GM12878 (cell line): ENCODE data around the gene HIBCH. TPM values are rescaled to one million over a fixed set of nuclear protein-coding genes. Genes with fewer than 3 reads are reported as not detected.

ENCODE experiments used
- ATAC-seq: fragments of 200-7000 bp; cut with Tn5 transposase; 3 replicates; pipeline ENCODE4 v1.9.1; 2020; ENCODE audit warnings: mild to moderate bottlenecking, moderate library complexity
- BruUV-seq: library from RNA; stranded (reverse); fragments of 400-500 nt; replicated peaks from 2 replicates; lab custom pipeline; 2021; lab: Mats Ljungman, UMichigan
- CTCF ChIA-PET: fragments of 300-600 bp; sonication (Branson Sonifier 250); formaldehyde crosslinking; extraction: SDS; loops from one replicate; lab custom pipeline; 2021; ENCODE audit warnings: inconsistent platforms; lab: Yijun Ruan, JAX
- POLR2A ChIA-PET: fragments of 350-600 bp; formaldehyde crosslinking; extraction: SDS; loops from one replicate; lab custom pipeline; 2021; ENCODE audit warnings: inconsistent platforms; lab: Charles Lee
- RAD21 ChIA-PET: fragments of 300-600 bp; sonication (Branson Sonifier 250); formaldehyde crosslinking; loops from one replicate; lab custom pipeline; 2023; ENCODE audit warnings: antibody characterized with exemption; ENCODE audit not compliant: unreplicated experiment; lab: Charles Lee
- SMC1A ChIA-PET: fragments of 300-600 bp; sonication (Branson Sonifier 250); formaldehyde crosslinking; loops from one replicate; lab custom pipeline; 2023; ENCODE audit not compliant: unreplicated experiment, uncharacterized antibody; lab: Charles Lee
- DNase-seq: peaks from one replicate; pipeline ENCODE4 v3.0.0-alpha.2; 2011; ENCODE audit warnings: low read depth, low spot score
- FAIRE-seq: peaks from 3 replicates; lab custom pipeline; 2011; peaks lifted over from hg19 to GRCh38; lab: Jason Lieb, UNC
- H2AFZ ChIP-seq: 2 replicates; pipeline ENCODE4 v1.6.0; 2011; ENCODE audit warnings: low read depth, low read length, control low read depth; ENCODE audit not compliant: control insufficient read depth
- H3K27ac ChIP-seq: 2 replicates; pipeline ENCODE4 v1.5.1; 2011; ENCODE audit warnings: control low read depth; ENCODE audit not compliant: control insufficient read depth, insufficient read depth
- H3K27me3 ChIP-seq, 2 experiments: replicated peaks in 1 of 2; 2 replicates each; pipeline versions ENCODE4 v1.6.0 to v1.6.1; 2011; ENCODE audit warnings: low read length in 1 of 2; ENCODE audit not compliant: control insufficient read depth in 2 of 2, insufficient read depth in 2 of 2
- H3K36me3 ChIP-seq, 2 experiments: 2 replicates each; pipeline ENCODE4 v1.5.1; 2011; ENCODE audit warnings: low read length in 1 of 2; ENCODE audit not compliant: control insufficient read depth in 2 of 2, insufficient read depth in 2 of 2
- H3K4me1 ChIP-seq: 2 replicates; pipeline ENCODE4 v1.6.1; 2011; ENCODE audit warnings: mild to moderate bottlenecking, low read length, moderate library complexity, mixed read lengths; ENCODE audit not compliant: control insufficient read depth, insufficient read depth
- H3K4me2 ChIP-seq: 2 replicates; pipeline ENCODE4 v1.6.0; 2011; ENCODE audit warnings: control low read depth; ENCODE audit not compliant: control insufficient read depth, insufficient read depth
- H3K4me3 ChIP-seq: fragments of 200-600 bp; sonication (generic); 2 replicates; pipeline ENCODE4 v1.5.1; 2016
- H3K79me2 ChIP-seq: 2 replicates; pipeline ENCODE4 v1.6.0; 2011; ENCODE audit warnings: low read length; ENCODE audit not compliant: control insufficient read depth, insufficient read depth
- H3K9ac ChIP-seq: 2 replicates; pipeline ENCODE4 v1.8.0; 2011; ENCODE audit warnings: low read length, control low read depth, mixed read lengths; ENCODE audit not compliant: control insufficient read depth, insufficient read depth
- H3K9me3 ChIP-seq: replicated peaks from 3 replicates; pipeline ENCODE4 v1.5.1; 2011; ENCODE audit warnings: mild to moderate bottlenecking, low read length; ENCODE audit not compliant: control insufficient read depth, insufficient read depth
- H4K20me1 ChIP-seq: 2 replicates; pipeline ENCODE4 v1.6.0; 2011; ENCODE audit not compliant: control insufficient read depth, insufficient read depth
- BCL11A ChIP-seq: IDR thresholded peaks from 2 replicates; pipeline ENCODE4 v1.6.1; 2011; ENCODE audit warnings: low read depth, low read length
- BHLHE40 ChIP-seq, 2 experiments: fragments of 450-650 bp in 1 of 2; IDR thresholded peaks; 2 replicates each; pipeline ENCODE4 v1.6.1; 2011 to 2017; ENCODE audit warnings: low read depth in 2 of 2, borderline replicate concordance in 1 of 2, improper control_type of control experiment in 1 of 2, low read length in 1 of 2, mild to moderate bottlenecking in 1 of 2
- CEBPZ ChIP-seq: fragments of 150-350 bp; IDR thresholded peaks from 2 replicates; pipeline ENCODE4 v1.6.1; 2016; ENCODE audit warnings: low read depth, low read length
- CREB1 ChIP-seq: IDR thresholded peaks from 2 replicates; pipeline ENCODE4 v1.6.1; 2012; ENCODE audit warnings: low read depth, mild to moderate bottlenecking, inconsistent platforms
- GABPA ChIP-seq: IDR thresholded peaks from 2 replicates; pipeline ENCODE4 v1.6.1; 2014; ENCODE audit warnings: antibody characterized with exemption, low read depth, mild to moderate bottlenecking, inconsistent platforms
- MLLT1 ChIP-seq: fragments of 450-650 bp; IDR thresholded peaks from 2 replicates; pipeline ENCODE4 v1.6.1; 2016; ENCODE audit warnings: mild to moderate bottlenecking
- MTA2 ChIP-seq: fragments of 450-650 bp; IDR thresholded peaks from 2 replicates; pipeline ENCODE4 v1.6.1; 2016; ENCODE audit warnings: low read depth, mild to moderate bottlenecking, moderate library complexity
- NFIC ChIP-seq: IDR thresholded peaks from 2 replicates; pipeline ENCODE4 v1.6.1; 2012; ENCODE audit warnings: low read depth, mild to moderate bottlenecking, inconsistent platforms, low read length, moderate library complexity
- NR2F1 ChIP-seq: fragments of 450-650 bp; conservative IDR thresholded peaks from 2 replicates; pipeline ENCODE4 v1.6.1; 2017; ENCODE audit warnings: mild to moderate bottlenecking
- RELB ChIP-seq: fragments of 450-650 bp; IDR thresholded peaks from 2 replicates; pipeline ENCODE4 v1.6.1; 2017; ENCODE audit warnings: low read depth, mild to moderate bottlenecking, moderate library complexity
- SMAD1 ChIP-seq: fragments of 450-650 bp; IDR thresholded peaks from 2 replicates; pipeline ENCODE4 v1.6.1; 2018; ENCODE audit warnings: mild to moderate bottlenecking, low read depth; ENCODE audit not compliant: partially characterized antibody
- STAT1 ChIP-seq: fragments of 450-650 bp; conservative IDR thresholded peaks from 2 replicates; pipeline ENCODE4 v1.6.1; 2014; ENCODE audit warnings: antibody characterized with exemption, mild to moderate bottlenecking
- TCF3 ChIP-seq: IDR thresholded peaks from 2 replicates; pipeline ENCODE4 v1.6.1; 2012; ENCODE audit warnings: low read depth, mild to moderate bottlenecking, low read length, borderline replicate concordance; ENCODE audit not compliant: insufficient read depth
- ZNF207 ChIP-seq: fragments of 450-650 bp; IDR thresholded peaks from 2 replicates; pipeline ENCODE4 v1.6.1; 2014; ENCODE audit warnings: antibody characterized with exemption, mild to moderate bottlenecking, borderline replicate concordance
- ZNF217 ChIP-seq: fragments of 450-650 bp; IDR thresholded peaks from 2 replicates; pipeline ENCODE4 v1.6.1; 2017; ENCODE audit warnings: antibody characterized with exemption, mild to moderate bottlenecking
- WGBS: methylation state at CpG from one replicate; pipeline ENCODE4 v1.1.6; 2016; ENCODE audit warnings: low lambda C conversion rate; ENCODE audit not compliant: insufficient replicate concordance, insufficient coverage; ENCODE audit errors: missing lambda C conversion rate; 5-methylcytosine and 5-hydroxymethylcytosine counted together
- in situ Hi-C: fragments of 300-500 bp; cut with MboI; formaldehyde crosslinking; loops from 9 replicates; pipeline ENCODE4 v1.14.3; 2018; ENCODE audit warnings: mixed read lengths
- intact Hi-C: fragments of 100-400 bp; cut with micrococcal nuclease; formaldehyde crosslinking; loops from one replicate; pipeline ENCODE4 v1.14.2; 2022; ENCODE audit not compliant: unreplicated experiment
- polyA plus RNA-seq, 11 experiments: library from polyadenylated mRNA; depleted of rRNA in 4 of 11; unstranded in 6 of 11; stranded (reverse) in 5 of 11; fragments of >200 nt; fragmentation: Nextera tagmentation in 4 of 11; fragmentation: Illumina TruSeq in 1 of 11; extraction: Ambion mirVana in 4 of 11; extraction: Trizol in 1 of 11; gene quantifications; 1 replicate in 1 of 11; 2 replicates in 10 of 11; pipeline versions ENCODE4 v1.2.1 to v1.2.3, GENCODE V29; 2011 to 2016; ENCODE audit warnings: inconsistent platforms in 2 of 11, missing spikeins in 2 of 11, low read depth in 1 of 11
- total RNA-seq, 4 experiments: library from RNA; depleted of rRNA in 3 of 4; stranded (reverse); fragments of >200 nt in 3 of 4; fragmentation: Illumina TruSeq in 1 of 4; extraction: Trizol in 1 of 4; gene quantifications; 2 replicates each; pipeline versions ENCODE4 v1.2.1 to v1.2.3, GENCODE V29; 2013 to 2021

HIBCH gene
- total and polyA plus RNA-seq, 10 of the 15 experiments (the other 5 are each of a cell fraction or from before 2014, with no cell fraction given), result 22.3 to 81.0 (median 37.4) TPM

- TF ChIP-seq RELB (peak; percentile 90), MTA2 (peak; percentile 90), MLLT1 (0 out of 2 replicates have a peak, but pooled peaks have one; percentile 27), NR2F1 (peak; percentile 9; the same call in 1 of the 2 replicates)
These were observed 39.2 kb upstream of the HIBCH start (continued) for GRCh38 chr2:190358655-190359448.

GRCh38 chr2:190357600-190357999 lies 38.0 kb upstream of the HIBCH start:
- no peaks in the 10 kb centered on the region for H4K20me1 ChIP-seq
- H3K36me3 ChIP-seq, result no peaks in the 10 kb centered on the region
- no peak overlapping the region for H3K9ac ChIP-seq
- ATAC-seq (no peak), FAIRE-seq (no peak)
- RAD21 ChIA-PET, result interaction anchor here (1.1 to 1.3 kb wide), 2 partner anchors 12 to 29 kb away, joined by 3 read pairs; no protein-coding TSS in a partner anchor
- H2AFZ ChIP-seq, result no peak overlapping the region
- BruUV-seq, result no TSS peak
- peaks cover 8% of the 10 kb centered on the region for H3K4me1 ChIP-seq
- peaks cover 5% of the 10 kb centered on the region for H3K79me2 ChIP-seq
- no peak overlapping the region for H3K4me2 ChIP-seq
- no peak overlapping the region for H3K4me3 ChIP-seq
- 98% methylated on average over 2 of the region's 2 CpGs for WGBS
- no peak for TF ChIP-seq TCF3
- no peak for TF ChIP-seq BHLHE40 (IDR thresholded peaks at IDR 0.05; ENCODE audit: borderline replicate concordance in 1 of 2, low read depth in 2 of 2, low read length in 1 of 2)
- TF ChIP-seq SMAD1, result no peak
- no peak for TF ChIP-seq CEBPZ
- TF ChIP-seq GABPA, result no peak
- no peak for TF ChIP-seq ZNF217
- no peak for TF ChIP-seq NFIC
- TF ChIP-seq STAT1, result no peak
- TF ChIP-seq CREB1, result no peak
- TF ChIP-seq ZNF207, result no peak
- no peak for TF ChIP-seq BCL11A
- TF ChIP-seq, all 136 proteins: peak for 0
- Histone ChIP-seq H3K9me3 (no peaks in the 10 kb centered on the region), H3K27me3 (no peaks in the 10 kb centered on the region), H3K27ac (no peak overlapping the region)
- ChIA-PET SMC1A (interaction anchor here (0.6 to 1.7 kb wide), 2 partner anchors 19 kb away, joined by 3 to 4 read pairs; no protein-coding TSS in a partner anchor), CTCF (interaction anchor here (0.7 to 5.0 kb wide), 4 partner anchors 9 to 559 kb away, joined by 3 to 48 read pairs (median 24); partner anchors contain the start of gene INPP1), POLR2A (no interaction called here)
- DNase-seq, result no peak
- intact Hi-C loops (no loop called here), in situ Hi-C loops (no loop called here)
